HepG2 (cell line): ENCODE measurements around the gene ELFN1.

Experiments
- AFF4 ChIP-seq: sonication (generic); formaldehyde crosslinking; IDR thresholded peaks from 2 replicates; pipeline ENCODE4 v1.4.0; 2020; ENCODE audit warnings: missing genetic modification reagents
- ATF7-NPFF ChIP-seq: sonication (generic); formaldehyde crosslinking; IDR thresholded peaks from 2 replicates; pipeline ENCODE4 v1.8.1; 2023; ENCODE audit warnings: mild to moderate bottlenecking, low read depth, missing genetic modification reagents, moderate library complexity
- CTCF ChIP-seq: sonication (generic); formaldehyde crosslinking; IDR thresholded peaks from 2 replicates; pipeline ENCODE4 v1.5.0; 2020; ENCODE audit warnings: mild to moderate bottlenecking, missing genetic modification reagents, moderate library complexity
- HOXA7 ChIP-seq: sonication (generic); formaldehyde crosslinking; IDR thresholded peaks from 2 replicates; pipeline ENCODE4 v1.8.1; 2022; ENCODE audit warnings: mild to moderate bottlenecking, missing genetic modification reagents, moderate library complexity
- MBD4 ChIP-seq: IDR thresholded peaks from 2 replicates; pipeline ENCODE4 v1.6.1; 2012; ENCODE audit warnings: low read length, inconsistent platforms, borderline replicate concordance
- REPIN1 ChIP-seq: sonication (generic); formaldehyde crosslinking; IDR thresholded peaks from 2 replicates; pipeline ENCODE4 v1.8.0; 2022; ENCODE audit warnings: missing genetic modification reagents, low read depth, mild to moderate bottlenecking, borderline replicate concordance
- ZNF501 ChIP-seq: sonication (generic); formaldehyde crosslinking; IDR thresholded peaks from 2 replicates; pipeline ENCODE4 v1.5.1; 2020; ENCODE audit warnings: mild to moderate bottlenecking, moderate library complexity, missing genetic modification reagents

GRCh38 chr7:1745576-1746490 lies 75.8 kb downstream of the ELFN1 start:
- TF ChIP-seq ZNF501: no peak
- TF ChIP-seq AFF4 (CRISPR knock-in tag): no peak
- TF ChIP-seq HOXA7 (CRISPR knock-in tag): no peak
- no peak for TF ChIP-seq MBD4
- TF ChIP-seq CTCF (CRISPR knock-in tag): no peak
- TF ChIP-seq REPIN1 (CRISPR knock-in tag): no peak
- TF ChIP-seq ATF7-NPFF: no peak
